Raji (cell line): Measurements from ENCODE around the gene MRPL51.

ENCODE experiments used
- POLR2A ChIP-seq: IDR thresholded peaks from 2 replicates; pipeline ENCODE4 v1.6.1; 2011; ENCODE audit warnings: low read depth, low read length, control low read depth; ENCODE audit not compliant: insufficient read depth

Gene MRPL51

DNA sequence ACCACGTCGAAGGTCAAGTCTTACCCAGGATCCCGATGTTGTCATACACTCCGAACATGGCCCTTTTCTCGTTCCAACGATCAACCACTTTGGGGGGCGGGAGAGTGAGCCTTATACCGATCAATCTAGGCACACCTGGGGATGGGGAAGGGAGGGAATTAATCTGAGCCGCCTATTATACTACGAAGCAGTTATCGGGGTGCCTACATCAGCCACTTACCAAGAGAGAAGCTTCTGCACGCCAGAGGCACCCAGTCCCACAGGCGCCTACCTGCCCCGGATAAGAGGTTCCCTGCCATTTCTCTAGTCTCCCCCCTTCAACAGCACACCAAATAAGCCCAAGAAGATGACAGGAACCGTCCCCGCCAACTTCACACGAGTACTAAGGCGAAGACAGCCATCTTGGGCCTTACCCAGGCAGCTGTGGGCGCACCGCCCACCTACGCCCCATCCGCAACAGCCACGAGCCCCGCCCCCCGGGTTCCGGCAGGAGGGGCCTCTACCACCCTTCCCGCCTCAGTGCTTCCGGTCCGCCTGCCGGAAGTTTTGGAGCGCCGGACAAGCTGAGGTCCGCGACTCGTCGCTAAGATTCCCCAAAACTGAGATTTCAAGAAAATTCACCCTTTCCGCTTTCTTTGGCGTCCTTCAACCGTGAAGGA lies at the start of gene MRPL51:
TSS of gene MRPL51 (minus strand) at position 425 of the 659 bp plus-strand sequence. CDS start at position 299, 126 bp downstream.
- TF ChIP-seq POLR2A: peak; percentile 81

DNA sequence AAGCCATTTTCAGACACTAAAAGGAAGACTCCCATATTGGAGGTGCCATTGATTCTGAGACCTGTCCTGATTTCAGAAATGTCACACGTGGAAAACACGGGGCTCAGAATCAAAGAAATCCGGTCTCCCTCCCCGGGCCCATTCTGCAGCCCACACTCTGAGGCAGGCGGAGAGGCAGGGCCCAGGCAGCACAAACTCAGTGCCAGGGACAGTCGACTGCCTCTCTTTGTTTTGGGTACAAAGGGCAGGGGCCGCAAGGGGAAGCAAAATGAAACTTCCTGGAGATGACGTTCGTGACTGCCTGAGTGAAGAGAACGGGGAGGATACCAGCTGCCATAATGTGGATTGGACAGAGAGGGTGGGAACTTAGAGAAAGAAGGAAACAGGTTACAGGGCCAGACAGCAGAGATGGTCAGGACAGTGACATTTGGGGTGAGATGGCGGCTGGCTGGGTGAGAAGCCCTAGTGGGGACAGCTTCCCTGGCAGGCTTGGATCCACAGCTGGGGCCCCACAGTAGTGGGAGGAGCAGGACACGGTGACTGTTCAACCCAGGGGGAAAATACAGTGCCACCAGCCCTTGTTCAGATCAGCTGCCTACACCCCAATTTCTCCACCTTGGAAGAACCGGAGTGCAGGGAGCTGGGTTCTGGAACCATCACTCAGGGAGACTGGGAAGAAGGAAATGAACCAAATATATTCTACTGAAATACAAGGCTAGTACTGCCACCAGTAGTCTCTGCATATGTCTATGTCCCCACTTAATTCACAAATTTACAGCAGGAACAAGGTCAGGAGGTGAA lies 49.3 kb upstream of the MRPL51 start:
- TF ChIP-seq POLR2A: no peak

DNA sequence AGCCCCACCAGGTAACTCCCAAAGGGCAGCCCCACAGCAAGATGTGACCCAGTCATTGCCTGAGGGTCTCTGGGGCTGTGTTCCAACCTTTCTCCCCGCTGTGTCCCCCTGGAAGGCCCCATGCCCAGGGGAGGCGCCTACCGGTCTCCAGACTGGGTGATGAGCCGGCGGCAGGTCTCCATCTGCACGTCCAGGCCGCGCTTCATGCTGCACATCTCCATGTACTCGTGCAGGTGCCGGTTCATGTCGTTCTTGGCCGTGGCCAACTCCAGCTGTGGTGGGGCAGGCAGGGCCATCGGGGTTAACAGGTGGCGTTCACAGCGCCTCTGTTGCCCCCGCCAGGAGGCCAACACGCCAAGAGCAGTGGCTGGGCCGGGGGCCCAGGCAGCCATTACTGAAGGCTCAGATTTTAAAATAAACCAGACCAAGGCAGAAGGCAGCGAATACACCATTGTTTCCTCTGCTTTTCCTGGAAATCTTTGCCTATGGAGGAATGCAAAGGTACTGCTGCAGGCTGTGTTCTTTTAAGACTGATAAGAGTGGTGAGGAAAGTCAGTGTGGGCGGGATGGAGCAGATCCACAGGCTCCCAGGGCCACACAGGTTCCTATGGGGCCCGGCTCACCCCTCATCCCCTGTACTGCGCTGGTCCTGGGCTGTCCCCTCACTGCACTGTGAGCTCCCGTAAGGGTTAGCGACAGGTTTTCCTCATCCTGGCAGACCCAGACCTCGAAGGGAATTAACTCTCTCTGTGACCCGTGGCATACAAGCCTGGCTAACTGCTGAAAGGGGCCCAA lies 48.5 kb upstream of the MRPL51 start:
- no peak for TF ChIP-seq POLR2A

DNA sequence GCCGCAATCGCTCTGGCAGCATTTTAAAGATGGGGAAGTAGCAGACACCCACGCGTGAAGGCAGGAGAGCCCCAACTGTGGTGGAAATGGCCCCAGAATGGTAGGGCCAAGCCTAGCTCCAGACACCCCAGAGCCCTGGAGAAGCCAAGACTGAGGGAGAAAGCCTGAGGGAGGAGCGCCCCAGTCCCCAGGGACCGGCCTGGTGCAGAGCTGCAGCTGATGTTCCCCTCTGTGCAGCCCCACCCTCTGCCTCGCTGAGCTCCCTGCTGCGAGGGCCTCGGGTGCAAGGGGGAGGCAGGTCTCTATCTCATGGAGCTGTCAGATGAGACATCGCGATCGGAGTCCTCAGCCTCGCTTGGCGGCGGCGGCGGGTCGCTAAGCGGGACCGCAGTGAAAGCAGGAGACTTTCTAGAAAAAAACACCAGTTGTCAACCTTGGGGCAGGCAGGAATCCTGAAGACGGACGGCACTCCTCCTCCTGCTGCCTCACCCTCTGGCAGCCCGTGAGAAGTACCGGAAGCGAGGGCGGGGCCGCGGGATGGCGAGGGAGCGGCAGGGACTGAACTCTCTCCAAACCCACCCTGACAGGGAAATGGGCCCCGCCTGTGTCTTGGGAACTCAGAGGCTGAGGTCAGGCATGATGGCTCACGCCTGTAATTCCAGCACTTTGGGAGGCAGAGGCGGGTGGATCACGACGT lies 47.3 kb upstream of the MRPL51 start:
- no peak for TF ChIP-seq POLR2A

DNA sequence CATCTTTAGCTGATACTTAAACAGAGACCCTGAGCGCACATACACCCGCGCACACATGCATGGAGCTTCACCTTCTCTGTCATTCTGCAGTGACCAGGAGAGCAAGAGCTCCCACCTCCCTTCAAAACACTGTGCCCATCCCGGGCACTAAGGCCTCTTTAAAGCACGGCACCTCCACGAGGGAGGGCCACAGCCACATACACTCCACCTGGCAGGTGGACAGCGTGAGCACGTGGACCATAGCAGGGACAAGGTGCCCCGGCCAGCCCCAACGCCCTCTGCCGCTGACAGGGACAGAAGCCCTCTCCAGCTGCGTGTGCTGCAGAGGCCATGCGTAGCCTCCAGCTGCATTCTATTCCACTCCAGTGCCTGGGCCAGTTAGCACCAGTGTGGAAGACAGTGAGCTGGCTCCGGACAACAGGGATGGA lies 46.7 kb upstream of the MRPL51 start:
- TF ChIP-seq POLR2A: no peak; the same call in 1 of the 2 replicates

DNA sequence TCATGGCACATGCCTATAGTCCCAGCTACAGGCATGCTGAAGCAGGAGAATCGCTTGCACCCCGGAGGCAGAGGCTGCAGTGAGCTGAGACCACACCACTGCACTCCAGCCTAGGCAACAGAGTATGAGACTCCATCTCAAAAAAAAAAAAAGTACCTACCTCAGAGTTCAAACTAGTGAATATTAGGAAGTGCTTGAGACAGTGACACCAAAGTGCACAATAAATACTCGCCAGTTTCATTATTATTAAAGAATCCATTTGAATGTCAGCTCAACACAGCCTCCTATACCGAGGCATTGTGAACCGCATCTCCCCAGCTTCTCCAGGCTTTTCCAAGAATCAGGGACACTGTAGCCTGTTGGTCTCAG lies 46.2 kb upstream of the MRPL51 start:
- peak; percentile 41 for TF ChIP-seq POLR2A

DNA sequence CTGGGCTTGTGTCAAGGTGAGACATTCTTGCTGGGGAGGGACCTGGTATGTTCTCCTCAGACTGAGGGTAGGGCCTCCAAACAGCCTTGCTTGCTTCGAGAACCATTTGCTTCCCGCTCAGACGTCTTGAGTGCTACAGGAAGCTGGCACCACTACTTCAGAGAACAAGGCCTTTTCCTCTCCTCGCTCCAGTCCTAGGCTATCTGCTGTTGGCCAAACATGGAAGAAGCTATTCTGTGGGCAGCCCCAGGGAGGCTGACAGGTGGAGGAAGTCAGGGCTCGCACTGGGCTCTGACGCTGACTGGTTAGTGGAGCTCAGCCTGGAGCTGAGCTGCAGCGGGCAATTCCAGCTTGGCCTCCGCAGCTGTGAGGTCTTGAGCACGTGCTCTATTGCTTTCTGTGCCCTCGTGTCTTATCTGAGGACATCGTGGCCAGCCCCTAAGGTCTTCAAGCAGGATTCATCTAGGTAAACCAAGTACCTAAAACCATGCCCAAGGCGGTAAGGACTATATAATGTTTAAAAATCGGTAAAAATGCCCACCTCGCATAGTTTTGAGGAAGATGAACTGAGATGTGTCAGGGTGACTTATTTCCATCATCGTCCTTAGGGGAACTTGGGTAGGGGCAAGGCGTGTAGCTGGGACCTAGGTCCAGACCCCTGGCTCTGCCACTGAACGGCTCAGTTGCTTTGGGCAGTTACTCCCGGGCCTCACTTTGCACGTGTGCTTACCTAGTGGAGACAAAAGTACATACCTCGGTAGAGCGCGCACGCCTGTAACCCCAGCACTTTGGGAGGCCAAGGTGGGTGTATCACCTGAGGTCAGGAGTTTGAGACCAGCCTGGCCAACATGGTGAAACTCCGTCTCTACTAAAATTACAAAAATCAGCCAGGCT lies 45.6 kb upstream of the MRPL51 start:
- TF ChIP-seq POLR2A: peak; percentile 43

DNA sequence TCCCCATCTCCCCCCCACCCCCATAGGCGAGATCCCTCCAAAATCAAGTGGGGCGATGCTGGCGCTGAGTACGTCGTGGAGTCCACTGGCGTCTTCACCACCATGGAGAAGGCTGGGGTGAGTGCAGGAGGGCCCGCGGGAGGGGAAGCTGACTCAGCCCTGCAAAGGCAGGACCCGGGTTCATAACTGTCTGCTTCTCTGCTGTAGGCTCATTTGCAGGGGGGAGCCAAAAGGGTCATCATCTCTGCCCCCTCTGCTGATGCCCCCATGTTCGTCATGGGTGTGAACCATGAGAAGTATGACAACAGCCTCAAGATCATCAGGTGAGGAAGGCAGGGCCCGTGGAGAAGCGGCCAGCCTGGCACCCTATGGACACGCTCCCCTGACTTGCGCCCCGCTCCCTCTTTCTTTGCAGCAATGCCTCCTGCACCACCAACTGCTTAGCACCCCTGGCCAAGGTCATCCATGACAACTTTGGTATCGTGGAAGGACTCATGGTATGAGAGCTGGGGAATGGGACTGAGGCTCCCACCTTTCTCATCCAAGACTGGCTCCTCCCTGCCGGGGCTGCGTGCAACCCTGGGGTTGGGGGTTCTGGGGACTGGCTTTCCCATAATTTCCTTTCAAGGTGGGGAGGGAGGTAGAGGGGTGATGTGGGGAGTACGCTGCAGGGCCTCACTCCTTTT lies 44.0 kb upstream of the MRPL51 start:
- no peak for TF ChIP-seq POLR2A

DNA sequence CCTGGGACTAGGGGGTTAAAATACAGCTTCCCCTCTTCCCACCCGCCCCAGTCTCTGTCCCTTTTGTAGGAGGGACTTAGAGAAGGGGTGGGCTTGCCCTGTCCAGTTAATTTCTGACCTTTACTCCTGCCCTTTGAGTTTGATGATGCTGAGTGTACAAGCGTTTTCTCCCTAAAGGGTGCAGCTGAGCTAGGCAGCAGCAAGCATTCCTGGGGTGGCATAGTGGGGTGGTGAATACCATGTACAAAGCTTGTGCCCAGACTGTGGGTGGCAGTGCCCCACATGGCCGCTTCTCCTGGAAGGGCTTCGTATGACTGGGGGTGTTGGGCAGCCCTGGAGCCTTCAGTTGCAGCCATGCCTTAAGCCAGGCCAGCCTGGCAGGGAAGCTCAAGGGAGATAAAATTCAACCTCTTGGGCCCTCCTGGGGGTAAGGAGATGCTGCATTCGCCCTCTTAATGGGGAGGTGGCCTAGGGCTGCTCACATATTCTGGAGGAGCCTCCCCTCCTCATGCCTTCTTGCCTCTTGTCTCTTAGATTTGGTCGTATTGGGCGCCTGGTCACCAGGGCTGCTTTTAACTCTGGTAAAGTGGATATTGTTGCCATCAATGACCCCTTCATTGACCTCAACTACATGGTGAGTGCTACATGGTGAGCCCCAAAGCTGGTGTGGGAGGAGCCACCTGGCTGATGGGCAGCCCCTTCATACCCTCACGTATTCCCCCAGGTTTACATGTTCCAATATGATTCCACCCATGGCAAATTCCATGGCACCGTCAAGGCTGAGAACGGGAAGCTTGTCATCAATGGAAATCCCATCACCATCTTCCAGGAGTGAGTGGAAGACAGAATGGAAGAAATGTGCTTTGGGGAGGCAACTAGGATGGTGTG lies 43.1 kb upstream of the MRPL51 start:
- no peak for TF ChIP-seq POLR2A

DNA sequence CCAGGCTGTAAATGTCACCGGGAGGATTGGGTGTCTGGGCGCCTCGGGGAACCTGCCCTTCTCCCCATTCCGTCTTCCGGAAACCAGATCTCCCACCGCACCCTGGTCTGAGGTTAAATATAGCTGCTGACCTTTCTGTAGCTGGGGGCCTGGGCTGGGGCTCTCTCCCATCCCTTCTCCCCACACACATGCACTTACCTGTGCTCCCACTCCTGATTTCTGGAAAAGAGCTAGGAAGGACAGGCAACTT lies 42.6 kb upstream of the MRPL51 start:
- no peak for TF ChIP-seq POLR2A

DNA sequence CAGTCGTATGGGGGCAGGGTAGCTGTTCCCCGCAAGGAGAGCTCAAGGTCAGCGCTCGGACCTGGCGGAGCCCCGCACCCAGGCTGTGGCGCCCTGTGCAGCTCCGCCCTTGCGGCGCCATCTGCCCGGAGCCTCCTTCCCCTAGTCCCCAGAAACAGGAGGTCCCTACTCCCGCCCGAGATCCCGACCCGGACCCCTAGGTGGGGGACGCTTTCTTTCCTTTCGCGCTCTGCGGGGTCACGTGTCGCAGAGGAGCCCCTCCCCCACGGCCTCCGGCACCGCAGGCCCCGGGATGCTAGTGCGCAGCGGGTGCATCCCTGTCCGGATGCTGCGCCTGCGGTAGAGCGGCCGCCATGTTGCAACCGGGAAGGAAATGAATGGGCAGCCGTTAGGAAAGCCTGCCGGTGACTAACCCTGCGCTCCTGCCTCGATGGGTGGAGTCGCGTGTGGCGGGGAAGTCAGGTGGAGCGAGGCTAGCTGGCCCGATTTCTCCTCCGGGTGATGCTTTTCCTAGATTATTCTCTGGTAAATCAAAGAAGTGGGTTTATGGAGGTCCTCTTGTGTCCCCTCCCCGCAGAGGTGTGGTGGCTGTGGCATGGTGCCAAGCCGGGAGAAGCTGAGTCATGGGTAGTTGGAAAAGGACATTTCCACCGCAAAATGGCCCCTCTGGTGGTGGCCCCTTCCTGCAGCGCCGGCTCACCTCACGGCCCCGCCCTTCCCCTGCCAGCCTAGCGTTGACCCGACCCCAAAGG lies 42.1 kb upstream of the MRPL51 start:
- TF ChIP-seq POLR2A: peak; percentile 59

DNA sequence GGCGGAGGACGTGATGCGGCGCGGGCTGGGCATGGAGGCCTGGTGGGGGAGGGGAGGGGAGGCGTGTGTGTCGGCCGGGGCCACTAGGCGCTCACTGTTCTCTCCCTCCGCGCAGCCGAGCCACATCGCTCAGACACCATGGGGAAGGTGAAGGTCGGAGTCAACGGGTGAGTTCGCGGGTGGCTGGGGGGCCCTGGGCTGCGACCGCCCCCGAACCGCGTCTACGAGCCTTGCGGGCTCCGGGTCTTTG lies 41.6 kb upstream of the MRPL51 start:
- TF ChIP-seq POLR2A: peak; percentile 5; the same call in 1 of the 2 replicates
